Measurements from ENCODE around the gene TMPO. TPM values are rescaled to one million over a fixed set of nuclear protein-coding genes. Genes with fewer than 3 reads are reported as not detected.

Gene TMPO
- total and polyA plus RNA-seq, 10 of the 15 experiments (the other 5 are each of a cell fraction or from before 2014, with no cell fraction given) = 79.8 to 246 (median 179) TPM

DNA sequence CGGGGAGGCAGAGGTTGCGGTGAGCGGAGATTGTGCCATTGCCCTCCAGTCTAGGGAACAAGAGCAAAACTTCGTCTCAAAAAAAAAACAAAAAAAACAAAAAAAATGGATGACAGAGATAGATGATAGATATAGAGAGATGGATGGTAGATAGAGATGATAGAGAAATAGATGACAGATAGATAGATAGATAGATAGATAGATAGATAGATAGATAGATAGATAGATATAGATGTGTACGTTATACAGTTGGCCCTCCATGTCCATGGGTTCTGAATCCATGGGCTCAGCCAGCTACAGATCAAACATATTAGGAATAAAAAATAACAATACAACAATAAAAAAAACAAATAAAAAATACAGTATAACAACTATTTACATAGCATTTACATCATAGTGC, 65.3 kb downstream of the TMPO start:
- DNase-seq (ENCODE audit: low read depth, low spot score) (no peak), ATAC-seq (no peak), FAIRE-seq (no peak)
- no peaks in the 10 kb centered on the region for H3K27me3 ChIP-seq (replicated peaks in 1 of 2; ENCODE audit: control insufficient read depth in 2 of 2, insufficient read depth in 2 of 2, low read length in 1 of 2)
- no peaks in the 10 kb centered on the region for H3K36me3 ChIP-seq (ENCODE audit: control insufficient read depth in 2 of 2, insufficient read depth in 2 of 2, low read length in 1 of 2)
- 90% methylated on average over 5 of the region's 5 CpGs for WGBS (ENCODE audit: insufficient coverage, insufficient replicate concordance, low lambda C conversion rate, missing lambda C conversion rate)
- RAD21 ChIA-PET (ENCODE audit: unreplicated experiment) = no interaction called here
- POLR2A ChIA-PET = interaction anchor here (1.1 kb wide), 1 partner anchor 13 kb away, joined by 6 read pairs; the partner anchor contains the start of gene SLC25A3
- no peaks in the 10 kb centered on the region for H3K79me2 ChIP-seq (ENCODE audit: control insufficient read depth, insufficient read depth, low read length)
- intact Hi-C loops (cut with micrococcal nuclease; ENCODE audit: unreplicated experiment) = no loop called here
- H3K9me3 ChIP-seq (replicated peaks; ENCODE audit: control insufficient read depth, insufficient read depth, low read length) = no peaks in the 10 kb centered on the region
- in situ Hi-C loops (cut with MboI) = no loop called here
- no peaks in the 10 kb centered on the region for H3K4me1 ChIP-seq (ENCODE audit: control insufficient read depth, insufficient read depth, low read length)
- no peak overlapping the region for H3K4me3 ChIP-seq
- no peak overlapping the region for H3K4me2 ChIP-seq (ENCODE audit: control insufficient read depth, insufficient read depth)
- no peak overlapping the region for H2AFZ ChIP-seq (ENCODE audit: control insufficient read depth, low read depth, low read length)
- BruUV-seq (replicated peaks) = no TSS peak
- TF ChIP-seq NFYB (IDR thresholded peaks at IDR 0.05; ENCODE audit: insufficient read depth, low read depth, low read length) (no peak), MEF2A (IDR thresholded peaks at IDR 0.05; ENCODE audit: insufficient read depth, low read depth, low read length) (no peak), YBX1 (IDR thresholded peaks at IDR 0.05) (no peak), ASH2L (IDR thresholded peaks at IDR 0.05; ENCODE audit: borderline replicate concordance, low read depth) (no peak), TCF12 (IDR thresholded peaks at IDR 0.05; ENCODE audit: low read depth, low read length) (no peak), POU2F2 (IDR thresholded peaks at IDR 0.05; ENCODE audit: borderline replicate concordance, low read depth, low read length) (no peak), MEF2B (IDR thresholded peaks at IDR 0.05; ENCODE audit: partially characterized antibody, poor library complexity, severe bottlenecking) (no peak), CHD4 (IDR thresholded peaks at IDR 0.05) (no peak), ZNF384 (IDR thresholded peaks at IDR 0.05; ENCODE audit: borderline replicate concordance, low read depth, low read length) (no peak), RELA (IDR thresholded peaks at IDR 0.05; ENCODE audit: borderline replicate concordance, partially characterized antibody) (no peak)
- TF ChIP-seq, protein P1, sequence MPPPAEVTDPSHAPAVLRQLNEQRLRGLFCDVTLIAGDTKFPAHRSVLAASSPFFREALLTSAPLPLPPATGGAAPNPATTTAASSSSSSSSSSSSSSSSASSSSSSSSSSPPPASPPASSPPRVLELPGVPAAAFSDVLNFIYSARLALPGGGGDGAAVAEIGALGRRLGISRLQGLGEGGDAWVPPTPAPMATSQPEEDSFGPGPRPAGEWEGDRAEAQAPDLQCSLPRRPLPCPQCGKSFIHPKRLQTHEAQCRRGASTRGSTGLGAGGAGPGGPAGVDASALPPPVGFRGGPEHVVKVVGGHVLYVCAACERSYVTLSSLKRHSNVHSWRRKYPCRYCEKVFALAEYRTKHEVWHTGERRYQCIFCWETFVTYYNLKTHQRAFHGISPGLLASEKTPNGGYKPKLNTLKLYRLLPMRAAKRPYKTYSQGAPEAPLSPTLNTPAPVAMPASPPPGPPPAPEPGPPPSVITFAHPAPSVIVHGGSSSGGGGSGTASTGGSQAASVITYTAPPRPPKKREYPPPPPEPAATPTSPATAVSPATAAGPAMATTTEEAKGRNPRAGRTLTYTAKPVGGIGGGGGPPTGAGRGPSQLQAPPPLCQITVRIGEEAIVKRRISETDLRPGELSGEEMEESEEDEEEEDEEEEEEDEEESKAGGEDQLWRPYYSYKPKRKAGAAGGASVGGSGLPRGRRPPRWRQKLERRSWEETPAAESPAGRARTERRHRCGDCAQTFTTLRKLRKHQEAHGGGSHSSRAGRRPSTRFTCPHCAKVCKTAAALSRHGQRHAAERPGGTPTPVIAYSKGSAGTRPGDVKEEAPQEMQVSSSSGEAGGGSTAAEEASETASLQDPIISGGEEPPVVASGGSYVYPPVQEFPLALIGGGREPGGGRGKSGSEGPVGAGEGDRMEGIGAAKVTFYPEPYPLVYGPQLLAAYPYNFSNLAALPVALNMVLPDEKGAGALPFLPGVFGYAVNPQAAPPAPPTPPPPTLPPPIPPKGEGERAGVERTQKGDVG (CRISPR knock-in tag; IDR thresholded peaks at IDR 0.05) = no peak
- TF ChIP-seq, protein P2, sequence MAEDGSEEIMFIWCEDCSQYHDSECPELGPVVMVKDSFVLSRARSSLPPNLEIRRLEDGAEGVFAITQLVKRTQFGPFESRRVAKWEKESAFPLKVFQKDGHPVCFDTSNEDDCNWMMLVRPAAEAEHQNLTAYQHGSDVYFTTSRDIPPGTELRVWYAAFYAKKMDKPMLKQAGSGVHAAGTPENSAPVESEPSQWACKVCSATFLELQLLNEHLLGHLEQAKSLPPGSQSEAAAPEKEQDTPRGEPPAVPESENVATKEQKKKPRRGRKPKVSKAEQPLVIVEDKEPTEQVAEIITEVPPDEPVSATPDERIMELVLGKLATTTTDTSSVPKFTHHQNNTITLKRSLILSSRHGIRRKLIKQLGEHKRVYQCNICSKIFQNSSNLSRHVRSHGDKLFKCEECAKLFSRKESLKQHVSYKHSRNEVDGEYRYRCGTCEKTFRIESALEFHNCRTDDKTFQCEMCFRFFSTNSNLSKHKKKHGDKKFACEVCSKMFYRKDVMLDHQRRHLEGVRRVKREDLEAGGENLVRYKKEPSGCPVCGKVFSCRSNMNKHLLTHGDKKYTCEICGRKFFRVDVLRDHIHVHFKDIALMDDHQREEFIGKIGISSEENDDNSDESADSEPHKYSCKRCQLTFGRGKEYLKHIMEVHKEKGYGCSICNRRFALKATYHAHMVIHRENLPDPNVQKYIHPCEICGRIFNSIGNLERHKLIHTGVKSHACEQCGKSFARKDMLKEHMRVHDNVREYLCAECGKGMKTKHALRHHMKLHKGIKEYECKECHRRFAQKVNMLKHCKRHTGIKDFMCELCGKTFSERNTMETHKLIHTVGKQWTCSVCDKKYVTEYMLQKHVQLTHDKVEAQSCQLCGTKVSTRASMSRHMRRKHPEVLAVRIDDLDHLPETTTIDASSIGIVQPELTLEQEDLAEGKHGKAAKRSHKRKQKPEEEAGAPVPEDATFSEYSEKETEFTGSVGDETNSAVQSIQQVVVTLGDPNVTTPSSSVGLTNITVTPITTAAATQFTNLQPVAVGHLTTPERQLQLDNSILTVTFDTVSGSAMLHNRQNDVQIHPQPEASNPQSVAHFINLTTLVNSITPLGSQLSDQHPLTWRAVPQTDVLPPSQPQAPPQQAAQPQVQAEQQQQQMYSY (CRISPR knock-in tag; IDR thresholded peaks at IDR 0.05) = no peak
- TF ChIP-seq, protein P3, sequence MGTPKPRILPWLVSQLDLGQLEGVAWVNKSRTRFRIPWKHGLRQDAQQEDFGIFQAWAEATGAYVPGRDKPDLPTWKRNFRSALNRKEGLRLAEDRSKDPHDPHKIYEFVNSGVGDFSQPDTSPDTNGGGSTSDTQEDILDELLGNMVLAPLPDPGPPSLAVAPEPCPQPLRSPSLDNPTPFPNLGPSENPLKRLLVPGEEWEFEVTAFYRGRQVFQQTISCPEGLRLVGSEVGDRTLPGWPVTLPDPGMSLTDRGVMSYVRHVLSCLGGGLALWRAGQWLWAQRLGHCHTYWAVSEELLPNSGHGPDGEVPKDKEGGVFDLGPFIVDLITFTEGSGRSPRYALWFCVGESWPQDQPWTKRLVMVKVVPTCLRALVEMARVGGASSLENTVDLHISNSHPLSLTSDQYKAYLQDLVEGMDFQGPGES (IDR thresholded peaks at IDR 0.05) = no peak
- TF ChIP-seq, protein P4, sequence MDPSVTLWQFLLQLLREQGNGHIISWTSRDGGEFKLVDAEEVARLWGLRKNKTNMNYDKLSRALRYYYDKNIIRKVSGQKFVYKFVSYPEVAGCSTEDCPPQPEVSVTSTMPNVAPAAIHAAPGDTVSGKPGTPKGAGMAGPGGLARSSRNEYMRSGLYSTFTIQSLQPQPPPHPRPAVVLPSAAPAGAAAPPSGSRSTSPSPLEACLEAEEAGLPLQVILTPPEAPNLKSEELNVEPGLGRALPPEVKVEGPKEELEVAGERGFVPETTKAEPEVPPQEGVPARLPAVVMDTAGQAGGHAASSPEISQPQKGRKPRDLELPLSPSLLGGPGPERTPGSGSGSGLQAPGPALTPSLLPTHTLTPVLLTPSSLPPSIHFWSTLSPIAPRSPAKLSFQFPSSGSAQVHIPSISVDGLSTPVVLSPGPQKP (IDR thresholded peaks at IDR 0.05; ENCODE audit: low read depth, low read length) = no peak
- SMC1A ChIA-PET (ENCODE audit: uncharacterized antibody, unreplicated experiment) = no interaction called here
- CTCF ChIA-PET = interaction anchor here (1.0 to 1.2 kb wide), 3 partner anchors 9 to 74 kb away, joined by 4 read pairs; no protein-coding TSS in a partner anchor
- no peak overlapping the region for H3K27ac ChIP-seq (ENCODE audit: control insufficient read depth, insufficient read depth)
- H3K9ac ChIP-seq (ENCODE audit: control insufficient read depth, insufficient read depth, low read length) = no peak overlapping the region
- H4K20me1 ChIP-seq (ENCODE audit: control insufficient read depth, insufficient read depth) = no peaks in the 10 kb centered on the region

Data from GM12878 (cell line).